Cardiac muscle cell (in vitro differentiated cells and primary cell): ENCODE results near the gene TMTC2. TPM values are rescaled to one million over a fixed set of nuclear protein-coding genes. Genes with fewer than 3 reads are reported as not detected.
A peak's percentile ranks its signal among the peaks of the same experiment; 100 is the strongest.

Experiments used
- DNase-seq, 2 donors: peaks; one replicate each; pipeline versions ENCODE4 v3.0.0 to v3.0.0-alpha.2; 2010 to 2017; ENCODE audit warnings: low read depth in 1 of 2, low spot score in 1 of 2
- H3K27ac ChIP-seq: fragments of 200-600 bp; sonication (generic); 2 replicates; pipeline ENCODE4 v1.5.1; 2016
- H3K27me3 ChIP-seq: fragments of 200-600 bp; sonication (generic); 2 replicates; pipeline ENCODE4 v1.6.0; 2016; ENCODE audit warnings: control low read depth
- H3K36me3 ChIP-seq: fragments of 200-600 bp; sonication (generic); 2 replicates; pipeline ENCODE4 v1.5.1; 2016; ENCODE audit warnings: control low read depth
- H3K4me1 ChIP-seq: fragments of 200-600 bp; sonication (generic); 2 replicates; pipeline ENCODE4 v1.8.1; 2017; ENCODE audit warnings: low read depth, mild to moderate bottlenecking, mixed run types
- H3K4me3 ChIP-seq: fragments of 200-600 bp; sonication (generic); 2 replicates; pipeline ENCODE4 v1.5.1; 2016; ENCODE audit warnings: mild to moderate bottlenecking
- H3K9me3 ChIP-seq: fragments of 200-600 bp; sonication (generic); 2 replicates; pipeline ENCODE4 v1.5.1; 2017; ENCODE audit warnings: low read depth, mild to moderate bottlenecking, control low read depth
- CTCF ChIP-seq: IDR thresholded peaks from 2 replicates; pipeline ENCODE4 v1.5.1; 2012; ENCODE audit warnings: low read depth, mild to moderate bottlenecking, low read length
- polyA plus RNA-seq: library from polyadenylated mRNA; unstranded; fragments of >200 nt; fragmentation: Nextera tagmentation; extraction: Ambion mirVana; gene quantifications from 2 replicates; pipeline ENCODE4 v1.2.1, GENCODE V29; 2016
- total RNA-seq: library from RNA; depleted of rRNA; stranded (reverse); fragments of >200 nt; gene quantifications from 2 replicates; pipeline ENCODE4 v1.2.3, GENCODE V29; 2016

Gene TMTC2
- total and polyA plus RNA-seq, 2 experiments from 2014 or later, result 0.89 to 10.8 TPM

- Histone ChIP-seq H3K27ac (no peak overlapping the region), H3K36me3 (no peaks in the 10 kb centered on the region), H3K9me3 (no peaks in the 10 kb centered on the region), H3K27me3 (no peaks in the 10 kb centered on the region), H3K4me1 (peaks cover 24% of the 10 kb centered on the region), H3K4me3 (peak overlapping the region; percentile 5)
- no peak for DNase-seq
- no peak for TF ChIP-seq CTCF
Measured at GRCh38 chr12:82690006-82690405, 3.3 kb downstream of the TMTC2 start.

GRCh38 chr12:82691513-82691912 is 4.8 kb downstream of the TMTC2 start:
- no peaks in the 10 kb centered on the region for H3K9me3 ChIP-seq
- H3K36me3 ChIP-seq, result no peaks in the 10 kb centered on the region
- TF ChIP-seq CTCF, result no peak
- peaks cover 24% of the 10 kb centered on the region for H3K4me1 ChIP-seq
- H3K27ac ChIP-seq, result no peak overlapping the region
- no peak overlapping the region for H3K4me3 ChIP-seq
- H3K27me3 ChIP-seq, result no peaks in the 10 kb centered on the region
- DNase-seq, result no peak

GRCh38 chr12:82694276-82694675 is 7.6 kb downstream of the TMTC2 start:
- no peak for DNase-seq

GRCh38 chr12:82694970-82695369 is 8.3 kb downstream of the TMTC2 start:
- DNase-seq, result peak in 1 of 2 donors; percentile 32
- H3K36me3 ChIP-seq, result no peaks in the 10 kb centered on the region
- no peak for TF ChIP-seq CTCF
- no peak overlapping the region for H3K27ac ChIP-seq
- peaks cover 9% of the 10 kb centered on the region for H3K4me1 ChIP-seq
- H3K9me3 ChIP-seq, result no peaks in the 10 kb centered on the region
- H3K27me3 ChIP-seq, result no peaks in the 10 kb centered on the region
- H3K4me3 ChIP-seq, result no peak overlapping the region

More at GRCh38 chr12:82694276-82694675, 7.6 kb downstream of the TMTC2 start:
- H3K27ac ChIP-seq, result no peak overlapping the region
- H3K4me1 ChIP-seq, result peaks cover 13% of the 10 kb centered on the region
- no peaks in the 10 kb centered on the region for H3K9me3 ChIP-seq
- H3K4me3 ChIP-seq, result no peak overlapping the region
- H3K27me3 ChIP-seq, result no peaks in the 10 kb centered on the region
- H3K36me3 ChIP-seq, result no peaks in the 10 kb centered on the region
- no peak for TF ChIP-seq CTCF

GRCh38 chr12:82695531-82695930 is 8.8 kb downstream of the TMTC2 start:
- TF ChIP-seq CTCF, result no peak

GRCh38 chr12:82696543-82696942 is 9.8 kb downstream of the TMTC2 start:
- H3K4me1 ChIP-seq, result peaks cover 4% of the 10 kb centered on the region
- no peaks in the 10 kb centered on the region for H3K9me3 ChIP-seq
- no peak for DNase-seq
- H3K36me3 ChIP-seq, result no peaks in the 10 kb centered on the region
- H3K27me3 ChIP-seq, result no peaks in the 10 kb centered on the region
- no peak for TF ChIP-seq CTCF
- no peak overlapping the region for H3K4me3 ChIP-seq
- H3K27ac ChIP-seq, result no peak overlapping the region

More at GRCh38 chr12:82695531-82695930, 8.8 kb downstream of the TMTC2 start:
- Histone ChIP-seq H3K27me3 (no peaks in the 10 kb centered on the region), H3K4me1 (peaks cover 4% of the 10 kb centered on the region), H3K36me3 (no peaks in the 10 kb centered on the region), H3K4me3 (no peak overlapping the region), H3K27ac (no peak overlapping the region), H3K9me3 (no peaks in the 10 kb centered on the region)
- DNase-seq, result no peak
